ENCODE measurements around the gene DCUN1D2.

The DCUN1D2 gene

GRCh38 chr13:113428871-113429607 lies 61.5 kb downstream of the DCUN1D2 start:
- in situ Hi-C loops (cut with HindIII; ENCODE audit: low sequenced_read_pairs), result loop anchor here (5.0 kb wide), 1 partner anchor 33 kb away; no protein-coding TSS in a partner anchor

DNA sequence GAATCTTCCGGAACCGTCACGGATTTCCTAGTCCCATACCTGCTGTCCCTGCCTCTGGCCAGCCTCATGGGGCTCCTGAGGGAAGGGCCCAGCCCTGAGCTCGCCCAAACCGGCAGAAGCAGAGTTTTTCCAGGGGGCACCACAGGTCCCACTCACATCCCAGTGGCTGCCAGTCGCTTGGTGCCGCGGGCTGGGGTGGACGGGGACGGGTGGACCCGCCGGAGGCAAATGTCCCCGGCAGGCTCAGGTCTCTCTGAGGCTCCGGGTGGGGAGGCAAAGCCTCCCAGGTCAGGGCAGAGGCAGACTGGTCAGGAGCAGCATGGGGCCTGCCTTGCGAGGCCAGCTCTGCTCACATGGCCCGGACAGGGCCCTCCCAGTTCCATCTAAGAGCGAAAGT lies 62.0 kb downstream of the DCUN1D2 start:
- in situ Hi-C loops (cut with HindIII; ENCODE audit: low sequenced_read_pairs), result loop anchor here (5.0 kb wide), 1 partner anchor 34 kb away; no protein-coding TSS in a partner anchor

DNA sequence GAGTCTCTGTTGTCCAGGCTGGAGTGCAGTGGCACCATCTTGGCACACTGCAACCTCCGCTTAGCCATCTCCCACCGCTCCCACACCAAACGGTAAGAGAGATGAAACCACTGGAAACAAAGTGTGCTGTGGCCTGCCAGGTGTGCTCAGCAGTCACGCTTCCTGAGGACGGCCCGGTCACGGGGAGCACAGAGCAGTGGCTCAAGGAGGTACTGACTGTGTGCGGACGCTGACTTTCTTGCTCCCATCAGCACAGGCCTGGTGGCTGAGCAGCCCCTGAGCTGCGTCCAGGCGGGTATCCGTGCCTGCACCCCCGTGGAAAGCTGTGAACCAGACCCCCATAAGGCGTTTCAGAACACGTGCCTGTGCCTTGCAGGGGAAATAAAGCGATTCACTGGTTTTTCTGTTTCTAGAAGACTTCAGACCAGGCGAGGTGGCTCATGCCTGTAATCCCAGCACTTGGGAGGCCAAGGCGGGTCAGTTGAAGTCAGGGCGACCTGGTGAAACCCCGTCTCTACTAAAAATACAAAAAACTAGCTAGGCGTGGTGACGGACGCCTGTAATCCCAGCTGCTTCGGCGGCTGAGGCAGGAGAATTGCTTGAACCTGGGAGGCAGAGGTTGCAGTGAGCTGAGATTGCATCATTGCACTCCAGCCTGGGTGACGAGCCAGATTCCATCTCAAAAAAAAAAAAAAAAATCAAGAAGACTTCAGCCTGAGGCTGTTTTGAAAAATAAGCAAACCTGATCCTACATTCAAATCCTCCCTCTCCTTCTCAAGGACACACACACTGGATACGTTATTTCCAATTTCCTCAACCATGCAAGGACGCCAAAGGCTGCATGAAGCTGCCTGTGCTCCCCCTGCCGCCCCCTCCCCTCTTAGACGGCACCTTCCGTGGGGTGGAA lies 62.7 kb downstream of the DCUN1D2 start:
- in situ Hi-C loops (cut with HindIII; ENCODE audit: low sequenced_read_pairs), result loop anchor here (5.0 kb wide), 1 partner anchor 34 kb away; no protein-coding TSS in a partner anchor

DNA sequence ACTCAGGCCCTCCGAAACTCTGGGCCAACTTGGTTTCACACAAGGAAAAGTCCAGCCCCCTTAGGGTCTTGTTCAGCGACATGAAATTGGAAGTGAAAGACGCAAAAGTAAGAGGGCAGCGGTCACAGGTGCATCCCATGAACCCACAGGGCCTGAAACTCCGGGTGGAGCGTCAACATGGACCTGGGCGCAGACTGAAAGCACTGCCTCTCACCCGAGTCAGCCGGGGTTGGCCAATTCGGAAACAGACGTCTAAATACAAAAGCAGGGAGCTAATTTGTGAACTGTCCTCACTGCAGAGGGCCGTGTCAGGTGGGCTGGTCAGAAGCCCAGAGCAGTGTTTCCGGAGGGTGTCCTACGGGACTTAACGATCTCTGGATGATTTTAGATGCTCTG lies 63.9 kb downstream of the DCUN1D2 start:
- in situ Hi-C loops (cut with HindIII; ENCODE audit: low sequenced_read_pairs), result loop anchor here (5.0 kb wide), 1 partner anchor 36 kb away; no protein-coding TSS in a partner anchor

GRCh38 chr13:113425941-113426590 lies 64.4 kb downstream of the DCUN1D2 start:
- in situ Hi-C loops (cut with HindIII; ENCODE audit: low sequenced_read_pairs), result loop anchor here (5.0 kb wide), 1 partner anchor 36 kb away; no protein-coding TSS in a partner anchor

DNA sequence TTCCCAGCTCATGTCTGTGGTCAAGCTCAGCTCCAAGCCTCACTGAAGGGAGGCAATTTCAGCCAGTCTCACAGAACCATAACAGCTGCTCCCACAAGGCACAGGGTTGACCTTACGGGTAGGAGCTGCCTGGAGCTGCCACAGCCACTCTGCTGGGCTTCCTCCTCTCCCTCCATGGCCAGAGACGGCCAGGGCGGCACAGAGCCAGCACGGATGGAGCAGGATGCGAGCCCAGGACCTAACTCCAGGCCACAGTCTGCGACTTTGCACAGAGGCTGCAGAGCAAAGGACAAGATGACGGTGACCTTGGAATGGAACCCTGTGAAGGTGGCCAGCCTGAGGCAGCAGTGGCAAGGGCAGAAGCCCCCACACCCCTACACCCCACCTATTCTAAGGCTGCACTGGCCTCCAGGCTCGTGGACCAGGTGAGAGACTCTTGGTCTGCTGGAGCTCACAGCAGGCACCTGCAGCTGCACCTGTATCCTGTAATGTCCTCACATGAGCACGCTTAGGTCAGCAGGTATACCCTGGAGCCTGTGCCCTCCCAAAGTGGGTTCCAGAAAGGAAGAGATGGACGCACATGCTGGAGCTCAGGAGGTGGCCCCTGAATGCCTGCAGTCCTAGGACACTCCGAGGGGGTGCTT lies 66.9 kb downstream of the DCUN1D2 start:
- in situ Hi-C loops (cut with HindIII; ENCODE audit: low sequenced_read_pairs), result no loop called here

GRCh38 chr13:113422807-113423519 lies 67.5 kb downstream of the DCUN1D2 start:
- in situ Hi-C loops (cut with HindIII; ENCODE audit: low sequenced_read_pairs), result no loop called here

GRCh38 chr13:113421673-113422270 lies 68.7 kb downstream of the DCUN1D2 start:
- in situ Hi-C loops (cut with HindIII; ENCODE audit: low sequenced_read_pairs), result no loop called here

GRCh38 chr13:113420833-113421600 lies 69.5 kb downstream of the DCUN1D2 start:
- in situ Hi-C loops (cut with HindIII; ENCODE audit: low sequenced_read_pairs), result no loop called here

DNA sequence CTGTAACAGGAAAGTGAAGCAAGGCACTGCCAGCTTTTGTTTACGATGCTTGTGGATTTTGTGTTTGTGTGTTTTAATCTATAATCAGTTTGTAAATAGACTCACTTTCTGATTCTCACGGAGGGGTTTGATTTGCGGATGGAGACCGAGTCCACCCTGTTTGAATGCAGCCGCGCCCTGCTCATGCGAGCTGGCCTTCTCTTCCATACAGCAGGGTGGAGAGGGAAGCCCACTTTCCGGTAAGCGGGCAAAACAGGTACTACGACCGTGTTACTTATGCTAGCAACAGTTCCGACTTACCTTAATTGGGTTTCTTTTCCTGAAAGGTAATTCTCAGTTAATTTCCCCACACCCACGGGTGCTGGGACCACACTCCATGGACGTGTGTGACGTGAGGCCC lies 70.3 kb downstream of the DCUN1D2 start:
- in situ Hi-C loops (cut with HindIII; ENCODE audit: low sequenced_read_pairs), result no loop called here

DNA sequence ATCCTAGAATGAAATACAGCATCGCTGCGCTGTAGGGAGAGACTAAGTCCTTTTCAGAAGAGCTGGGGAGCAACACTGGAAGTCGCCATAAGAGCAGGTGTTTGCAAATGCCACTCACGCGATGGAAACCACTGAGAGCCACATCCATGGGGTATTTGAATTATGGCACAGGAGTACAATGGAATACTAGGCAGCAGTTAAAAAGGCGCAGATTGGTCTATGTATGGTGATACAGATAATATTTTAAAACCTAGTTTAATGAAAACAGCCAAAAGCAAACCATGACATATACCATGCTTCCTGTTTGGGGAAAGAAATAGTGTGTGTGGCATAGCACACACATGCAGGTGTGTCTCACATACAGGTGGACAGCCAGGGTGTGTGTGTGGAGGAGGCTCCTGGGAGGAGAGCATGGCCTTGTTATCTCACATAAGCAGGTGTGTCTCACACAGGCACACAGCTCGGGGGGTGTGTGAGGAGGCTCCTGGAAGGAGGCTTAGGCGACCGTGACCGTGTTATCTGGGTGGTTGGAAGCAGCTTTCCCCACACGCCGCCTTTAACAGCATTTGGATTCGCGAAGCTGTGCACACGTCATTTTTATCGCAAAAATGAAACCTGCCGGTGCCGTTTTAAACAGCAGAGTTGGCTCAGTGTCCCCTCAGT lies 70.8 kb downstream of the DCUN1D2 start:
- in situ Hi-C loops (cut with HindIII; ENCODE audit: low sequenced_read_pairs), result no loop called here

GRCh38 chr13:113418722-113419049 lies 71.8 kb downstream of the DCUN1D2 start:
- in situ Hi-C loops (cut with HindIII; ENCODE audit: low sequenced_read_pairs), result no loop called here

GRCh38 chr13:113417836-113418721 lies 72.4 kb downstream of the DCUN1D2 start:
- in situ Hi-C loops (cut with HindIII; ENCODE audit: low sequenced_read_pairs), result no loop called here

- in situ Hi-C loops (cut with HindIII; ENCODE audit: low sequenced_read_pairs), result no loop called here
Measured at GRCh38 chr13:113417008-113417751, 73.3 kb downstream of the DCUN1D2 start.

DNA sequence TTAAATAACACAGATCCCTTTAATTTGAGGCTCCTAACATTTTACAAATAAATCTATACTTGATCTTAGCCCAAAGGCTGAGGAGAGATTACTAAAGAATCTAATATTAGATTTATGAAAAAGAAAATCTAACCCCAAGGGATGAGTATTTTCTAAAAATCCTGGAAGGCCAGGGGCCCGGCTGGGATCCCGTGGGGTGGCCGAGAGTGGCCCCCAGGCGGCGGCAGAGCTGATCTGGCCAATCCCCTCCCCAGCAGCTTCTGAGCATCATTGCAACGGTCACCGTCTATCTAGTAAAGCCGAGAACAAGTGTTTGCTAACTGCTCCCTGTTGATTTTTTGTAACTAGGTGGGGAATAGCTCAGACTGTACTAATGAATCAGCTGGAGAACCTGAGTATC lies 74.7 kb downstream of the DCUN1D2 start:
- in situ Hi-C loops (cut with HindIII; ENCODE audit: low sequenced_read_pairs), result no loop called here

- in situ Hi-C loops (cut with HindIII; ENCODE audit: low sequenced_read_pairs), result no loop called here
Measured at GRCh38 chr13:113415032-113415431, 75.5 kb downstream of the DCUN1D2 start.

GRCh38 chr13:113414335-113414734 lies 76.2 kb downstream of the DCUN1D2 start:
- in situ Hi-C loops (cut with HindIII; ENCODE audit: low sequenced_read_pairs), result no loop called here
